Effector memory CD4-positive, alpha-beta T cell (primary cell): ENCODE measurements around the gene RALA.

ENCODE experiments used
- DNase-seq, 3 donors: peaks; one replicate each; pipeline ENCODE4 v3.0.0-alpha.2; 2020
- H3K27ac ChIP-seq: 2 replicates; pipeline ENCODE4 v1.7.0; 2013; ENCODE audit warnings: mild to moderate bottlenecking, low read length, moderate library complexity; ENCODE audit not compliant: insufficient read depth, poor library complexity, severe bottlenecking
- H3K27me3 ChIP-seq: replicated peaks from 2 replicates; pipeline ENCODE4 v1.7.0; 2013; ENCODE audit warnings: mild to moderate bottlenecking, low read length; ENCODE audit not compliant: insufficient read depth, control insufficient read depth, poor library complexity, severe bottlenecking
- H3K36me3 ChIP-seq: 2 replicates; pipeline ENCODE4 v1.7.0; 2013; ENCODE audit warnings: mild to moderate bottlenecking, low read length, moderate library complexity; ENCODE audit not compliant: control insufficient read depth, insufficient read depth
- H3K4me1 ChIP-seq: 2 replicates; pipeline ENCODE4 v1.7.0; 2013; ENCODE audit warnings: low read length, mild to moderate bottlenecking; ENCODE audit not compliant: control insufficient read depth, insufficient read depth, poor library complexity, severe bottlenecking
- H3K4me3 ChIP-seq: 2 replicates; pipeline ENCODE4 v1.7.0; 2013; ENCODE audit warnings: low read length, low read depth, mild to moderate bottlenecking; ENCODE audit not compliant: insufficient read depth, poor library complexity, severe bottlenecking
- H3K9me3 ChIP-seq: 2 replicates; pipeline ENCODE4 v1.7.0; 2013; ENCODE audit warnings: mild to moderate bottlenecking, low read length, moderate library complexity; ENCODE audit not compliant: control insufficient read depth

Gene RALA

GRCh38 chr7:39693812-39694211, 70.4 kb downstream of the RALA start:
- H3K36me3 ChIP-seq, result peaks cover 44% of the 10 kb centered on the region
- DNase-seq, result no peak
- H3K27ac ChIP-seq, result no peak overlapping the region
- H3K4me1 ChIP-seq, result no peaks in the 10 kb centered on the region
- no peaks in the 10 kb centered on the region for H3K27me3 ChIP-seq
- no peaks in the 10 kb centered on the region for H3K9me3 ChIP-seq
- H3K4me3 ChIP-seq, result no peak overlapping the region

- H3K9me3 ChIP-seq, result no peaks in the 10 kb centered on the region
- no peaks in the 10 kb centered on the region for H3K4me1 ChIP-seq
- H3K36me3 ChIP-seq, result peaks cover 33% of the 10 kb centered on the region
- no peaks in the 10 kb centered on the region for H3K27me3 ChIP-seq
- H3K4me3 ChIP-seq, result no peak overlapping the region
- no peak overlapping the region for H3K27ac ChIP-seq
- no peak for DNase-seq
These were observed 72.6 kb downstream of the RALA start for GRCh38 chr7:39695852-39696586.

GRCh38 chr7:39696631-39697030, 73.3 kb downstream of the RALA start:
- Histone ChIP-seq H3K27me3 (no peaks in the 10 kb centered on the region), H3K36me3 (peaks cover 36% of the 10 kb centered on the region), H3K4me1 (no peaks in the 10 kb centered on the region), H3K9me3 (no peaks in the 10 kb centered on the region), H3K27ac (no peak overlapping the region), H3K4me3 (no peak overlapping the region)
- no peak for DNase-seq

GRCh38 chr7:39697483-39697882, 74.1 kb downstream of the RALA start:
- DNase-seq, result no peak
- no peaks in the 10 kb centered on the region for H3K4me1 ChIP-seq
- H3K4me3 ChIP-seq, result no peak overlapping the region
- no peaks in the 10 kb centered on the region for H3K9me3 ChIP-seq
- H3K36me3 ChIP-seq, result peaks cover 29% of the 10 kb centered on the region
- no peak overlapping the region for H3K27ac ChIP-seq
- H3K27me3 ChIP-seq, result no peaks in the 10 kb centered on the region

- no peak for DNase-seq
- no peaks in the 10 kb centered on the region for H3K27me3 ChIP-seq
- no peaks in the 10 kb centered on the region for H3K4me1 ChIP-seq
- no peaks in the 10 kb centered on the region for H3K9me3 ChIP-seq
- no peak overlapping the region for H3K27ac ChIP-seq
- no peak overlapping the region for H3K4me3 ChIP-seq
- H3K36me3 ChIP-seq, result peaks cover 23% of the 10 kb centered on the region
These were observed 76.8 kb downstream of the RALA start for GRCh38 chr7:39700165-39700564.

- Histone ChIP-seq H3K4me3 (no peak overlapping the region), H3K4me1 (no peaks in the 10 kb centered on the region), H3K36me3 (peaks cover 22% of the 10 kb centered on the region), H3K9me3 (no peaks in the 10 kb centered on the region), H3K27me3 (no peaks in the 10 kb centered on the region), H3K27ac (no peak overlapping the region)
- no peak for DNase-seq
These were observed 77.6 kb downstream of the RALA start for GRCh38 chr7:39700932-39701331.

GRCh38 chr7:39702133-39702532, 78.8 kb downstream of the RALA start:
- Histone ChIP-seq H3K36me3 (peaks cover 17% of the 10 kb centered on the region), H3K27me3 (no peaks in the 10 kb centered on the region), H3K9me3 (no peaks in the 10 kb centered on the region), H3K4me3 (no peak overlapping the region), H3K27ac (no peak overlapping the region), H3K4me1 (no peaks in the 10 kb centered on the region)
- no peak for DNase-seq

- H3K36me3 ChIP-seq, result peaks cover 7% of the 10 kb centered on the region
These were observed 79.8 kb downstream of the RALA start for GRCh38 chr7:39703144-39703543.

GRCh38 chr7:39709029-39709428, 85.7 kb downstream of the RALA start:
- Histone ChIP-seq H3K36me3 (no peaks in the 10 kb centered on the region), H3K27me3 (no peaks in the 10 kb centered on the region), H3K9me3 (peaks cover 5% of the 10 kb centered on the region), H3K4me3 (no peak overlapping the region), H3K27ac (no peak overlapping the region), H3K4me1 (no peaks in the 10 kb centered on the region)
- DNase-seq, result no peak

More at GRCh38 chr7:39703144-39703543, 79.8 kb downstream of the RALA start:
- no peaks in the 10 kb centered on the region for H3K27me3 ChIP-seq
- DNase-seq, result no peak
- no peak overlapping the region for H3K27ac ChIP-seq
- no peaks in the 10 kb centered on the region for H3K9me3 ChIP-seq
- H3K4me1 ChIP-seq, result no peaks in the 10 kb centered on the region
- no peak overlapping the region for H3K4me3 ChIP-seq

GRCh38 chr7:39709768-39710311, 86.5 kb downstream of the RALA start:
- Histone ChIP-seq H3K9me3 (peaks cover 5% of the 10 kb centered on the region), H3K4me1 (no peaks in the 10 kb centered on the region), H3K27me3 (no peaks in the 10 kb centered on the region), H3K4me3 (no peak overlapping the region), H3K36me3 (no peaks in the 10 kb centered on the region), H3K27ac (no peak overlapping the region)
- DNase-seq, result no peak
